Measurements from ENCODE around the gene KLF4. TPM values are rescaled to one million over a fixed set of nuclear protein-coding genes. Genes with fewer than 3 reads are reported as not detected.

The KLF4 gene
- total RNA-seq, 1 donor from 2014 or later: 113 TPM

- peak; percentile 16 for ATAC-seq
Measured at GRCh38 chr9:107487521-107488374, 1.8 kb downstream of the KLF4 start.

GRCh38 chr9:107486674-107487520 lies 2.7 kb downstream of the KLF4 start:
- no peak for ATAC-seq

- no peak for ATAC-seq
Measured at GRCh38 chr9:107485458-107486043, 4.0 kb downstream of the KLF4 start.

- ATAC-seq: no peak
Measured at GRCh38 chr9:107484117-107484723, 5.3 kb downstream of the KLF4 start.

- ATAC-seq: no peak
Measured at GRCh38 chr9:107483666-107484065, 5.9 kb downstream of the KLF4 start.

GRCh38 chr9:107481035-107481434 lies 8.5 kb downstream of the KLF4 start:
- ATAC-seq: peak; percentile 12

GRCh38 chr9:107480386-107480789 lies 9.2 kb downstream of the KLF4 start:
- peak; percentile 62 for ATAC-seq

- ATAC-seq: no peak
Measured at GRCh38 chr9:107478805-107479204, 10.8 kb downstream of the KLF4 start.

GRCh38 chr9:107474124-107474523 lies 15.4 kb downstream of the KLF4 start:
- ATAC-seq: no peak

- no peak for ATAC-seq
Measured at GRCh38 chr9:107472581-107473340, 16.8 kb downstream of the KLF4 start.

GRCh38 chr9:107471552-107471951 lies 18.0 kb downstream of the KLF4 start:
- ATAC-seq: no peak

- ATAC-seq: no peak
Measured at GRCh38 chr9:107467416-107467815, 22.2 kb downstream of the KLF4 start.

- no peak for ATAC-seq
Measured at GRCh38 chr9:107466826-107467225, 22.7 kb downstream of the KLF4 start.

GRCh38 chr9:107465467-107466451 lies 23.8 kb downstream of the KLF4 start:
- peak; percentile 99 for ATAC-seq

GRCh38 chr9:107464516-107464915 lies 25.1 kb downstream of the KLF4 start:
- no peak for ATAC-seq

- ATAC-seq: no peak
Measured at GRCh38 chr9:107462691-107463090, 26.9 kb downstream of the KLF4 start.

GRCh38 chr9:107460153-107461023 lies 29.2 kb downstream of the KLF4 start:
- no peak for ATAC-seq

GRCh38 chr9:107455425-107456135 lies 34.0 kb downstream of the KLF4 start:
- no peak for ATAC-seq

- no peak for ATAC-seq
Measured at GRCh38 chr9:107453479-107453878, 36.1 kb downstream of the KLF4 start.

Measured in esophagus mucosa (tissue), 1 donor.